ENCODE measurements around the gene APOOL.

The APOOL gene

GRCh38 chrX:85084770-85085393 is 81.2 kb downstream of the APOOL start:
- no peak for DNase-seq

GRCh38 chrX:85089321-85089840 is 85.7 kb downstream of the APOOL start:
- no peak for DNase-seq

GRCh38 chrX:85107407-85107806 is 103.7 kb downstream of the APOOL start:
- DNase-seq = no peak

- DNase-seq = no peak
Measured at GRCh38 chrX:85108165-85108564, 104.5 kb downstream of the APOOL start.

GRCh38 chrX:85109235-85109634 is 105.6 kb downstream of the APOOL start:
- peak; percentile 51 for DNase-seq

GRCh38 chrX:85111347-85111746 is 107.7 kb downstream of the APOOL start:
- DNase-seq = no peak

- no peak for DNase-seq
Measured at GRCh38 chrX:85112293-85112692, 108.6 kb downstream of the APOOL start.

GRCh38 chrX:85113746-85114145 is 110.1 kb downstream of the APOOL start:
- no peak for DNase-seq

GRCh38 chrX:85114171-85114570 is 110.5 kb downstream of the APOOL start:
- no peak for DNase-seq

- DNase-seq = no peak
Measured at GRCh38 chrX:85114776-85115175, 111.1 kb downstream of the APOOL start.

GRCh38 chrX:85115252-85115651 is 111.6 kb downstream of the APOOL start:
- DNase-seq = no peak

- no peak for DNase-seq
Measured at GRCh38 chrX:85136409-85136808, 132.7 kb downstream of the APOOL start.

GRCh38 chrX:85139422-85139821 is 135.7 kb downstream of the APOOL start:
- no peak for DNase-seq

GRCh38 chrX:85140964-85141363 is 137.3 kb downstream of the APOOL start:
- DNase-seq = no peak
